SK-N-DZ (cell line): ENCODE data around the gene ZDHHC20.

Experiments used
- DNase-seq: peaks from one replicate; pipeline ENCODE4 v3.0.0-alpha.2; 2015; ENCODE audit warnings: low spot score
- small RNA-seq, 2 experiments: library from RNA; depleted of rRNA; stranded (forward); fragments of <200 nt; gene quantifications; one replicate each; pipeline ENCODE3, GENCODE V24; 2014

Gene ZDHHC20

GRCh38 chr13:21328201-21328600, 130.9 kb downstream of the ZDHHC20 start:
- DNase-seq: no peak

- no peak for DNase-seq
These were observed 132.7 kb downstream of the ZDHHC20 start for GRCh38 chr13:21326155-21327031.

- no peak for DNase-seq
These were observed 134.3 kb downstream of the ZDHHC20 start for GRCh38 chr13:21324803-21325202.

GRCh38 chr13:21322988-21323387, 136.1 kb downstream of the ZDHHC20 start:
- no peak for DNase-seq

Small RNA genes within 50 kb of the gene (small RNA-seq; reads per million reads assigned to genes)
- 0.08 to 1.4 reads per million in 2 experiments for gene RNA5SP25
